GM23248 (cell line): ENCODE results near the gene AR. TPM values are rescaled to one million over a fixed set of nuclear protein-coding genes. Genes with fewer than 3 reads are reported as not detected.

Experiments
- DNase-seq: peaks from one replicate; pipeline ENCODE4 v3.0.0-alpha.2; 2015
- H2AFZ ChIP-seq: fragments of 200-600 bp; sonication (generic); 2 replicates; pipeline ENCODE4 v1.6.1; 2016; ENCODE audit warnings: antibody characterized with exemption
- H3F3A ChIP-seq: fragments of 200-600 bp; sonication (generic); 2 replicates; pipeline ENCODE4 v1.6.1; 2016; ENCODE audit warnings: mild to moderate bottlenecking, antibody characterized with exemption, mixed run types; ENCODE audit not compliant: insufficient read depth
- H3K27ac ChIP-seq: fragments of 200-600 bp; sonication (generic); 2 replicates; pipeline ENCODE4 v1.5.1; 2016; ENCODE audit warnings: mild to moderate bottlenecking
- H3K27me3 ChIP-seq: fragments of 200-600 bp; sonication (generic); replicated peaks from 2 replicates; pipeline ENCODE4 v1.6.1; 2016; ENCODE audit warnings: mild to moderate bottlenecking; ENCODE audit not compliant: insufficient read depth
- H3K36me3 ChIP-seq: fragments of 200-600 bp; sonication (generic); 2 replicates; pipeline ENCODE4 v1.6.1; 2016; ENCODE audit warnings: low read depth, mild to moderate bottlenecking
- H3K4me1 ChIP-seq: fragments of 200-600 bp; sonication (generic); 2 replicates; pipeline ENCODE4 v1.6.1; 2016; ENCODE audit warnings: mild to moderate bottlenecking; ENCODE audit not compliant: insufficient read depth
- H3K4me2 ChIP-seq: fragments of 200-600 bp; sonication (generic); one replicate; pipeline ENCODE4 v1.6.1; 2016; ENCODE audit warnings: mild to moderate bottlenecking; ENCODE audit not compliant: unreplicated experiment
- H3K4me3 ChIP-seq: fragments of 200-600 bp; sonication (generic); 2 replicates; pipeline ENCODE4 v1.5.1; 2016; ENCODE audit warnings: mild to moderate bottlenecking
- H3K79me2 ChIP-seq: fragments of 200-600 bp; sonication (generic); 2 replicates; pipeline ENCODE4 v1.6.1; 2016; ENCODE audit warnings: mild to moderate bottlenecking; ENCODE audit not compliant: insufficient read depth
- H3K9ac ChIP-seq: fragments of 200-600 bp; sonication (generic); 2 replicates; pipeline ENCODE4 v1.6.1; 2016; ENCODE audit warnings: mild to moderate bottlenecking
- H3K9me2 ChIP-seq: fragments of 200-600 bp; sonication (generic); 2 replicates; pipeline ENCODE4 v1.6.1; 2016; ENCODE audit warnings: mixed run types, mild to moderate bottlenecking, moderate library complexity; ENCODE audit not compliant: insufficient read depth
- H3K9me3 ChIP-seq: fragments of 200-600 bp; sonication (generic); one replicate; pipeline ENCODE4 v1.6.1; 2017; ENCODE audit warnings: low read depth
- H4K20me1 ChIP-seq: fragments of 200-600 bp; sonication (generic); 2 replicates; pipeline ENCODE4 v1.6.0; 2016; ENCODE audit not compliant: insufficient read depth
- EZH2 ChIP-seq: fragments of 200-600 bp; sonication (generic); IDR thresholded peaks from 2 replicates; pipeline ENCODE4 v1.6.1; 2018; ENCODE audit warnings: antibody characterized with exemption, mild to moderate bottlenecking; ENCODE audit not compliant: insufficient read depth, poor library complexity, severe bottlenecking
- EZH2phosphoT487 ChIP-seq: fragments of 200-600 bp; sonication (generic); IDR thresholded peaks from 2 replicates; pipeline ENCODE4 v1.6.1; 2018; ENCODE audit warnings: antibody characterized with exemption, moderate library complexity, mild to moderate bottlenecking, low read depth; ENCODE audit not compliant: insufficient read depth
- WGBS, 2 experiments: methylation state at CpG; one replicate each; pipeline ENCODE4 v1.1.6; 2015 to 2017; ENCODE audit warnings: low lambda C conversion rate in 2 of 2, low coverage in 1 of 2; ENCODE audit errors: missing lambda C conversion rate in 2 of 2; 5-methylcytosine and 5-hydroxymethylcytosine counted together
- in situ Hi-C: fragments of 300-500 bp; cut with MboI; formaldehyde crosslinking; loops from 2 replicates; pipeline ENCODE4 v1.15.0; 2020
- polyA plus RNA-seq: library from polyadenylated mRNA; unstranded; fragments of >200 nt; fragmentation: Nextera tagmentation; extraction: Ambion mirVana; gene quantifications from 2 replicates; pipeline ENCODE4 v1.2.1, GENCODE V29; 2016
- total RNA-seq: library from RNA; depleted of rRNA; stranded (reverse); fragments of >200 nt; shearing (Covaris generic); gene quantifications from 2 replicates; pipeline ENCODE4 v1.2.3, GENCODE V29; 2014; rRNA removed

The AR gene
- total RNA-seq (4.8 and 6.8 TPM in 2 replicates), polyA plus RNA-seq (1.2 TPM in 2 replicates)

DNA sequence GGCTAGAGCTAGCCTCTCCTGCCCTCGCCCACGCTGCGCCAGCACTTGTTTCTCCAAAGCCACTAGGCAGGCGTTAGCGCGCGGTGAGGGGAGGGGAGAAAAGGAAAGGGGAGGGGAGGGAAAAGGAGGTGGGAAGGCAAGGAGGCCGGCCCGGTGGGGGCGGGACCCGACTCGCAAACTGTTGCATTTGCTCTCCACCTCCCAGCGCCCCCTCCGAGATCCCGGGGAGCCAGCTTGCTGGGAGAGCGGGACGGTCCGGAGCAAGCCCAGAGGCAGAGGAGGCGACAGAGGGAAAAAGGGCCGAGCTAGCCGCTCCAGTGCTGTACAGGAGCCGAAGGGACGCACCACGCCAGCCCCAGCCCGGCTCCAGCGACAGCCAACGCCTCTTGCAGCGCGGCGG, at the start of gene AR:
Gene AR (plus strand): TSS at position 204 of the 400 bp plus-strand sequence. CDS start 1,126 bp downstream, outside the sequence.
- Histone ChIP-seq H3K36me3 (no peaks in the 10 kb centered on the region), H3K9ac (peak within 1 kb of the TSS; percentile 50), H3K27me3 (no peaks in the 10 kb centered on the region), H4K20me1 (no peaks in the 10 kb centered on the region), H3K4me2 (peak within 1 kb of the TSS; percentile 78), H3F3A (no peaks in the 10 kb centered on the region), H3K4me3 (peak within 1 kb of the TSS; percentile 77), H2AFZ (peak within 1 kb of the TSS; percentile 85), H3K79me2 (peaks cover 10% of the 10 kb centered on the region), H3K9me2 (no peaks in the 10 kb centered on the region), H3K9me3 (no peaks in the 10 kb centered on the region), H3K27ac (no peak within 1 kb of the TSS), H3K4me1 (no peaks in the 10 kb centered on the region)
- in situ Hi-C loops, result no loop called here
- TF ChIP-seq EZH2phosphoT487 (no peak), EZH2 (no peak)
- WGBS, 2 experiments, result 0% methylated on average over 4 to 25 of the region's 30 CpGs
- DNase-seq, result peak; percentile 64

DNA sequence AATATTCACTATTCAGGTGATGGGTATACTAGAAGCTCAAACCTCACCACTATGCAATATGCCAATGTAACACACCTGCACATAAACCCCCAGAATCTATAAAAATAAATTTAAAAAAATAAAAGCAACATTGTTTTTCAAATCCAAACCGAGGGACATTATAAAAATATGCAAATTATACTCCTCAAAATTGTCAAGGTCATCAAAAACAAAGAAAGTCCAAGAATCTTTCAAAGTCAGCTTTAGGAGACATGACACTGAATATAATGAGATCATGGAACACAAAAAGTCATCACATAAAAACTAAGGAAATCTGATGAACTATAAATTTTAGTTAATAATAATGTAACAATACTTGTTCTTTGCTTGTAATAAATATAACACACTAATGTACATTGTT, 43.2 kb upstream of the AR start:
- Histone ChIP-seq H2AFZ (no peak overlapping the region), H3K27ac (no peak overlapping the region), H3K4me2 (no peak overlapping the region), H3K79me2 (no peaks in the 10 kb centered on the region), H3K4me3 (no peak overlapping the region), H3K36me3 (no peaks in the 10 kb centered on the region), H3K27me3 (no peaks in the 10 kb centered on the region), H3K9me2 (no peaks in the 10 kb centered on the region), H3K9me3 (no peaks in the 10 kb centered on the region), H3K9ac (no peak overlapping the region), H3F3A (no peaks in the 10 kb centered on the region), H4K20me1 (no peaks in the 10 kb centered on the region), H3K4me1 (no peaks in the 10 kb centered on the region)
- TF ChIP-seq EZH2phosphoT487 (no peak), EZH2 (no peak)
- no peak for DNase-seq
- in situ Hi-C loops, result no loop called here
- WGBS, 2 experiments, result 0% methylated on average over 1 of the region's 1 CpG

DNA sequence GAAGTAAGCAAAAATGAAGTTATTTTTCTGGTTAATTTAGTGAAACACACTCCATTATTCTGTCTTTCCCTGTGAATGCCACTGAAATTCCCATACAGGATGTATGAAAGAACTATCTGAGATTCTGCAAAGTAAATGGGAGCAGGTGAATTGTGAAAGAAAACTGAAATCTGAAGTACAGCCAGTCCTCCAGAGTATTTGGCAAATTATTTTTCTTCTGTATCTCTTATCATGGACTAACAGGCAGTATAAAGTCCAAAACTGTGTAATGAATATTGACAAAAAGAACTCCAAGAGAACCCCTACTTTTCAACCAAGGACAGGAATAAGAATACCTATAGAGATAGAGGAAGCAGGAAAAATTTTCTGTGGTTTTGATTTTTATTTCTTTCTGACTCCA, 40.8 kb upstream of the AR start:
- Histone ChIP-seq H3K9me3 (no peaks in the 10 kb centered on the region), H3K4me3 (no peak overlapping the region), H3K9me2 (no peaks in the 10 kb centered on the region), H3K36me3 (no peaks in the 10 kb centered on the region), H3K4me1 (no peaks in the 10 kb centered on the region), H3K27ac (no peak overlapping the region), H2AFZ (no peak overlapping the region), H3F3A (no peaks in the 10 kb centered on the region), H3K4me2 (no peak overlapping the region), H4K20me1 (no peaks in the 10 kb centered on the region), H3K79me2 (no peaks in the 10 kb centered on the region), H3K9ac (no peak overlapping the region), H3K27me3 (no peaks in the 10 kb centered on the region)
- in situ Hi-C loops, result no loop called here
- no peak for DNase-seq
- TF ChIP-seq EZH2phosphoT487 (no peak), EZH2 (no peak)

GRCh38 chrX:67503453-67503852, 40.4 kb upstream of the AR start:
- Histone ChIP-seq H3K9ac (no peak overlapping the region), H3K4me1 (no peaks in the 10 kb centered on the region), H3K27ac (no peak overlapping the region), H3K9me2 (no peaks in the 10 kb centered on the region), H4K20me1 (no peaks in the 10 kb centered on the region), H3K4me2 (no peak overlapping the region), H3K9me3 (no peaks in the 10 kb centered on the region), H3F3A (no peaks in the 10 kb centered on the region), H3K4me3 (no peak overlapping the region), H3K79me2 (no peaks in the 10 kb centered on the region), H2AFZ (no peak overlapping the region), H3K27me3 (no peaks in the 10 kb centered on the region), H3K36me3 (no peaks in the 10 kb centered on the region)
- in situ Hi-C loops, result no loop called here
- no peak for DNase-seq
- no peak for TF ChIP-seq EZH2phosphoT487
- no peak for TF ChIP-seq EZH2
- 0 to 5% methylated on average over 2 of the region's 2 CpGs for WGBS, 2 experiments

DNA sequence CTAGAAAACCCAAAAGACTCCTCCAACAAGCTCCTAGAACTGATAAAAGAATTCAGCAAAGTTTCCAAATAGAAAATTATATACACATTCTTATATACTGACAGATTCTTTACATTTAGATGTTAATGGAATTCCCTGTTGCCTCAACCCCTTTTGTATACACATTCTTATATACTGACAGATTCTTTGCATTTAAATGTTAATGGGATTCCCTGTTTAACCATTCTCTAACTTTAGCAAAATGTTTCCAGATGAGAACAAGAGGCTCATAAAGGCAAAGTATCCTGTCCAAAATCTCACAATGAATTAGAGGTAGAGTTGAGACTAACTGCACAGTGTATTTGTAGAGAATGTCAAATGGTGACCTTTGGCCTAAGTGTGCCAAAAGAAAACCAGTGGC, 23.1 kb upstream of the AR start:
- no peak overlapping the region for H3K4me2 ChIP-seq
- H3K9ac ChIP-seq, result no peak overlapping the region
- no peaks in the 10 kb centered on the region for H4K20me1 ChIP-seq
- no peaks in the 10 kb centered on the region for H3K9me3 ChIP-seq
- no peaks in the 10 kb centered on the region for H3K4me1 ChIP-seq
- no peaks in the 10 kb centered on the region for H3K79me2 ChIP-seq
- TF ChIP-seq EZH2phosphoT487 (no peak), EZH2 (no peak)
- no peaks in the 10 kb centered on the region for H3K9me2 ChIP-seq
- no peak overlapping the region for H3K4me3 ChIP-seq
- no peak for DNase-seq
- H2AFZ ChIP-seq, result no peak overlapping the region
- no peak overlapping the region for H3K27ac ChIP-seq
- in situ Hi-C loops, result no loop called here
- no peaks in the 10 kb centered on the region for H3K27me3 ChIP-seq
- H3F3A ChIP-seq, result no peaks in the 10 kb centered on the region
- no peaks in the 10 kb centered on the region for H3K36me3 ChIP-seq
